C4-2B (cell line): ENCODE measurements around the gene PTGER4.
A peak's percentile ranks its signal among the peaks of the same experiment; 100 is the strongest.
"Not testable (repeated sequence)": the region's sequence is repeated elsewhere in the genome, so short reads cannot be mapped to it uniquely, and the experiment has no call there.

Source experiments
- H3K27ac ChIP-seq: fragments of 450-650 bp; 2 replicates; pipeline ENCODE4 v1.5.1; 2017
- CTCF ChIP-seq: fragments of 450-650 bp; conservative IDR thresholded peaks from 2 replicates; pipeline ENCODE4 v1.5.1; 2017; ENCODE audit warnings: mild to moderate bottlenecking
- ZFX ChIP-seq: fragments of 450-650 bp; IDR thresholded peaks from 2 replicates; pipeline ENCODE4 v1.6.1; 2017

The PTGER4 gene

GRCh38 chr5:40700116-40700782, 20.5 kb downstream of the PTGER4 start:
- H3K27ac ChIP-seq, result no peak overlapping the region
- TF ChIP-seq CTCF, result no peak
- no peak for TF ChIP-seq ZFX

- H3K27ac ChIP-seq, result not testable (repeated sequence)
These were observed 22.3 kb downstream of the PTGER4 start for GRCh38 chr5:40702027-40702426.

- H3K27ac ChIP-seq, result not testable (repeated sequence)
These were observed 25.8 kb downstream of the PTGER4 start for GRCh38 chr5:40705484-40705883.

GRCh38 chr5:40710575-40710974, 30.9 kb downstream of the PTGER4 start:
- H3K27ac ChIP-seq, result not testable (repeated sequence)

- H3K27ac ChIP-seq, result no peak overlapping the region
- TF ChIP-seq ZFX, result no peak
- TF ChIP-seq CTCF, result no peak
These were observed 34.3 kb downstream of the PTGER4 start for GRCh38 chr5:40714001-40714400.

- H3K27ac ChIP-seq, result no peak overlapping the region
- TF ChIP-seq CTCF (peak; percentile 62), ZFX (no peak)
These were observed 36.3 kb downstream of the PTGER4 start for GRCh38 chr5:40716000-40716399.

GRCh38 chr5:40716590-40716989, 36.9 kb downstream of the PTGER4 start:
- no peak overlapping the region for H3K27ac ChIP-seq
- TF ChIP-seq ZFX, result no peak
- no peak for TF ChIP-seq CTCF

- no peak overlapping the region for H3K27ac ChIP-seq
- TF ChIP-seq CTCF (no peak), ZFX (no peak)
These were observed 37.6 kb downstream of the PTGER4 start for GRCh38 chr5:40717281-40717680.

GRCh38 chr5:40720069-40720468, 40.4 kb downstream of the PTGER4 start:
- no peak for TF ChIP-seq CTCF
- TF ChIP-seq ZFX, result no peak
- H3K27ac ChIP-seq, result no peak overlapping the region

- not testable (repeated sequence) for H3K27ac ChIP-seq
These were observed 42.8 kb downstream of the PTGER4 start for GRCh38 chr5:40722497-40722911.
